ENCODE measurements around the gene CYGB.
A peak's percentile ranks its signal among the peaks of the same experiment; 100 is the strongest.

The CYGB gene

GRCh38 chr17:76500747-76501017 lies 36.8 kb downstream of the CYGB start:
- H3K4me1 Mint-ChIP-seq (ENCODE audit: low read depth): peaks cover 53% of the 10 kb centered on the region
- DNase-seq: no peak
- H3K36me3 Mint-ChIP-seq (ENCODE audit: low read depth): peaks cover 9% of the 10 kb centered on the region
- H3K27ac Mint-ChIP-seq: peak overlapping the region; percentile 69
- no peaks in the 10 kb centered on the region for H3K9me3 Mint-ChIP-seq
- H3K27me3 Mint-ChIP-seq: no peaks in the 10 kb centered on the region
- peak overlapping the region; percentile 92 for H3K4me3 Mint-ChIP-seq

DNA sequence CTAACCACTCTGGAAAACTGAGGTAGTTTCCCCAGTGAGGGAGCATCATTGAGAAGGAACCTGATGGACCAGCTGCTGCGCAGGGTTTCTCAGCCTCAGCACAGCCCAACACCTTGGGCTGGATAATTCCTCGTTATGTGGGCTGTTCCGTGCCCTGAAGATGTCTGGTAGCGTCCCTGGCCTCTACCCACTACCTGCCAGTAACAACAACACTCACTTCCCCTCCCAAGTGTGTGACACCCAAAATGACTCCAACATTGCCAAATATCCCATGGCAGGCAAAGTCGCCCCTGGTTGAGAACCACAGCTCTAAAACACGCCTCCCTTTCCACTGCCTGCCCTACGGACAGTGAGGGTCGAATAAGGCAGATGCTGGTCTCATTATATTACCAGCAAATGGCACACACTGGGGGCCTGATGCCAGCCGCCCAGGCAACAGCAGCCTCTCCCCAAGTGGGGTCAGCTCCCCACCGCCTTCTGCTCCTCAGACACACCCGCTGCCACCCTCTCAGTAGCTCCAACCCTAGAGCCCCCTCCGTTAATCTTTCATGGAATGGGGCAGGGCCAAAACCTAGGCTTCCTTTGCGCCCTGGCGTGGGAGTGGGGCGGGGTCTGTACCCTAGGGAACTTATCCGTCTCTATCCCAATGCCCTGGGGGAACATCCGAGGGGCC lies 37.3 kb downstream of the CYGB start:
- Mint-ChIP-seq H3K4me3 (peak overlapping the region; percentile 92), H3K27ac (peak overlapping the region; percentile 73), H3K36me3 (ENCODE audit: low read depth) (peaks cover 9% of the 10 kb centered on the region), H3K27me3 (no peaks in the 10 kb centered on the region), H3K4me1 (ENCODE audit: low read depth) (peaks cover 54% of the 10 kb centered on the region), H3K9me3 (no peaks in the 10 kb centered on the region)
- no peak for DNase-seq

DNA sequence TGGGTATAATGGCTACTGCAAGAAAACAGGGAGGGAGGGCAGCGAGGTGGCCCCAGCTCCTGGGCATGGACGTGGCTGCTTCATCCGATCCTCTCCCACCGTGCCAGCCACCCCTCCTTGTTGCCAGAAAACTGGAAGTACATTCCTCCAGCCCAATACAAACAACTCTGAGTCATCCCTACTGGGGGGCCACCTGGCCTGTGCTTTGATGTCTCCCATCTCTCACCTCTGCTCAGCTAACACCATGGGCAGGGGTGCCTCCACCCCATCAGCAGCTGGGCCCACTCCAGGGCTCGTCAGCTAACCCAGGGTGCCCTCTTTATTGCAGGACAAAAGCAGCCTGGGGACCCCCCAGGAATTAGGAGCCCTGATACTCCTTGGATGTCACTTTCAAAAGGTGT lies 38.2 kb downstream of the CYGB start:
- no peak for DNase-seq
- Mint-ChIP-seq H3K4me1 (ENCODE audit: low read depth) (peaks cover 60% of the 10 kb centered on the region), H3K27me3 (no peaks in the 10 kb centered on the region), H3K36me3 (ENCODE audit: low read depth) (peaks cover 11% of the 10 kb centered on the region), H3K4me3 (peak overlapping the region; percentile 92), H3K27ac (peak overlapping the region; percentile 66), H3K9me3 (no peaks in the 10 kb centered on the region)

GRCh38 chr17:76498876-76499251 lies 38.6 kb downstream of the CYGB start:
- H3K4me1 Mint-ChIP-seq (ENCODE audit: low read depth): peaks cover 62% of the 10 kb centered on the region

GRCh38 chr17:76497979-76498875 lies 39.3 kb downstream of the CYGB start:
- peaks cover 69% of the 10 kb centered on the region for H3K4me1 Mint-ChIP-seq (ENCODE audit: low read depth)
- H3K27ac Mint-ChIP-seq: peak overlapping the region; percentile 79
- DNase-seq: no peak
- H3K27me3 Mint-ChIP-seq: no peaks in the 10 kb centered on the region
- H3K4me3 Mint-ChIP-seq: no peak overlapping the region
- peaks cover 11% of the 10 kb centered on the region for H3K36me3 Mint-ChIP-seq (ENCODE audit: low read depth)
- H3K9me3 Mint-ChIP-seq: no peaks in the 10 kb centered on the region

More at GRCh38 chr17:76498876-76499251, 38.6 kb downstream of the CYGB start:
- Mint-ChIP-seq H3K27me3 (no peaks in the 10 kb centered on the region), H3K4me3 (peak overlapping the region; percentile 38), H3K9me3 (no peaks in the 10 kb centered on the region), H3K27ac (peak overlapping the region; percentile 40), H3K36me3 (ENCODE audit: low read depth) (peaks cover 11% of the 10 kb centered on the region)
- DNase-seq: no peak

- H3K4me1 Mint-ChIP-seq (ENCODE audit: low read depth): peaks cover 74% of the 10 kb centered on the region
- no peak overlapping the region for H3K4me3 Mint-ChIP-seq
- H3K27me3 Mint-ChIP-seq: no peaks in the 10 kb centered on the region
- peaks cover 11% of the 10 kb centered on the region for H3K36me3 Mint-ChIP-seq (ENCODE audit: low read depth)
- no peak overlapping the region for H3K27ac Mint-ChIP-seq
- no peak for DNase-seq
- H3K9me3 Mint-ChIP-seq: no peaks in the 10 kb centered on the region
Observed at GRCh38 chr17:76497699-76497978, 39.9 kb downstream of the CYGB start.

DNA sequence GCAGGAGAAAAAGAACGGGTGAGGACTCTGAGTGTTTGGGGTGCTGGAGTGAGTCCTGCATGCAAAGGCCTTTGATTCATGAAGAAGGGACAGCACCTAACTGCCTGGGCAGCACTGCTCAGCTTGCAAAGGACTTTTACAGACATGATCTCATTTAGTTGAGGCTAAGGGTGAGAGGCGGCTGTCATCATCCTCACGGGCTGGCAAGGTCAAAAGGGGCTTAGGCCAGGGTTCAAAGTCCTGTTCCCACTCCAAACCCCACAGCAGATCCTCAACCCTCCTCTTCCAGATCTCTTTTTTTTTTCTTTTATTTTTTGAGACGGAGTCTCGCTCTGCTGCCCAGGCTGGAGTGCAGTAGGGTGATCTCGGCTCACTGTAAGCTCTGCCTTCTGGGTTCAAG lies 41.0 kb downstream of the CYGB start:
- H3K27me3 Mint-ChIP-seq: no peaks in the 10 kb centered on the region
- H3K4me3 Mint-ChIP-seq: no peak overlapping the region
- peaks cover 11% of the 10 kb centered on the region for H3K36me3 Mint-ChIP-seq (ENCODE audit: low read depth)
- DNase-seq: no peak
- H3K4me1 Mint-ChIP-seq (ENCODE audit: low read depth): peaks cover 76% of the 10 kb centered on the region
- H3K27ac Mint-ChIP-seq: peak overlapping the region; percentile 11
- H3K9me3 Mint-ChIP-seq: no peaks in the 10 kb centered on the region

DNA sequence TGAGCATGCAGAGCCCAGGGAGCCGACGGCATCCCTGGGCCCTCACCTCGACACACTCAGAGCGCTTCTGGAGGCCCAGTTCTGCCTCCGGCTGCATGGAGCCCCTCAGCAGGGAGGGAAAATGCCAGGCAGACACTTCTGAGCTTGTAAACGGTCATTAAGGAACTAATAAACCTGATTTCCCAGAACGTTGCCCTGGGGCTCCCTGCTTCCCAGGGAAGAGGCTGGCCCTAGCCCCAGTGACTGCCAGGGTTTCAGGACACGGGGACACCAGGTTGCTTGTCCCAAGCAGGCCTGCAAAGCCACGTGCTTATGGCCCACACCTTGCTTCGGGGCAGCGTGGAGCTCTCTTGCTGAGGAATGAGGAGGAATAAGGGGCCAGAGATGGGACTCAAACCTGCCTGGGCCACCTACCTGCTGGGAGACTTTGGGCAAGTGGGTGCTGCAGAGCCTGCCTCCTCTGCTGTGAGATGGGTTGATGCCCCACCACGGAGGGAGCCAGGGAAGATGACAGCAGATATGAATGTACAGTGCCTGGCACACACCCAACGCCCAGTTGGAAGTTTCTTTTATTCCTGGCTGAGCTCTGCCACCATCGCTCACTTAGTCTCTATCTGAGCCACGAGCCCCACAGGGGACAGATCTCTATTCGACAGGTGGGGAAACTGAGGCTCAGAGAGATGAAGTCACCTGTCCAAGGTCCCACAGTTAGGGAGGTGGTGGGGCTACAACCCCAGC lies 41.7 kb downstream of the CYGB start:
- no peaks in the 10 kb centered on the region for H3K27me3 Mint-ChIP-seq
- H3K9me3 Mint-ChIP-seq: no peaks in the 10 kb centered on the region
- DNase-seq: no peak
- no peak overlapping the region for H3K4me3 Mint-ChIP-seq
- H3K36me3 Mint-ChIP-seq (ENCODE audit: low read depth): peaks cover 10% of the 10 kb centered on the region
- no peak overlapping the region for H3K27ac Mint-ChIP-seq
- peaks cover 76% of the 10 kb centered on the region for H3K4me1 Mint-ChIP-seq (ENCODE audit: low read depth)

GRCh38 chr17:76493505-76494167 lies 43.9 kb downstream of the CYGB start:
- Mint-ChIP-seq H3K9me3 (no peaks in the 10 kb centered on the region), H3K4me3 (peak overlapping the region; percentile 65), H3K36me3 (ENCODE audit: low read depth) (peaks cover 7% of the 10 kb centered on the region), H3K27ac (peak overlapping the region; percentile 90), H3K27me3 (no peaks in the 10 kb centered on the region), H3K4me1 (ENCODE audit: low read depth) (peaks cover 61% of the 10 kb centered on the region)
- peak; percentile 52 for DNase-seq

DNA sequence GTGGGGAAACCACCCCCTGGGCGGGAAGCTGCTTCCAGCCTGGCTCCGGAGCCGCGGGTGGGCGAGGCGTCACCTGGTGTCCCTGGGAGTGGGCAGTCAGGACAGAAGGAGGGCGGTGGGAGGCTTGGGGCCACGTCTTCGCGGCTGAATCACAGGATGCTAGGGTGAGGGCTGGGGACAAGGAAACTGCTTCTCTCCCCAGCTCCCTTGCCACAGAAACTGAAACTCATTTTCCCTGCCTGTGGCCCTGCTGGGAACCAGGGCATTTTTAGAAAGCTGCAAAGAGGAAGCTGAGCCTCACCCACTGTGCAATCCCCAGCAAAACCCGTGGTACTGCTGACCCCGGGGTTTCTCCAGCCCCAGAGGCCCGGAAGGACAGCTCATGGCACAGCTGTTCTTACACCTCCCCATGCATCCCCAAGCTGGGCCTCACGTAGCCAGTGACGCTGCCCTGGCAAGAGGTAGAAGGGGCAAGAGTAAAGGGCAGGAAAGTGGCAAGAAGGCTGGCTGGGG lies 44.5 kb downstream of the CYGB start:
- H3K4me1 Mint-ChIP-seq (ENCODE audit: low read depth): peaks cover 56% of the 10 kb centered on the region
- DNase-seq: peak; percentile 63
- H3K9me3 Mint-ChIP-seq: no peaks in the 10 kb centered on the region
- no peaks in the 10 kb centered on the region for H3K27me3 Mint-ChIP-seq
- H3K36me3 Mint-ChIP-seq (ENCODE audit: low read depth): peaks cover 7% of the 10 kb centered on the region
- peak overlapping the region; percentile 65 for H3K4me3 Mint-ChIP-seq
- H3K27ac Mint-ChIP-seq: peak overlapping the region; percentile 90

DNA sequence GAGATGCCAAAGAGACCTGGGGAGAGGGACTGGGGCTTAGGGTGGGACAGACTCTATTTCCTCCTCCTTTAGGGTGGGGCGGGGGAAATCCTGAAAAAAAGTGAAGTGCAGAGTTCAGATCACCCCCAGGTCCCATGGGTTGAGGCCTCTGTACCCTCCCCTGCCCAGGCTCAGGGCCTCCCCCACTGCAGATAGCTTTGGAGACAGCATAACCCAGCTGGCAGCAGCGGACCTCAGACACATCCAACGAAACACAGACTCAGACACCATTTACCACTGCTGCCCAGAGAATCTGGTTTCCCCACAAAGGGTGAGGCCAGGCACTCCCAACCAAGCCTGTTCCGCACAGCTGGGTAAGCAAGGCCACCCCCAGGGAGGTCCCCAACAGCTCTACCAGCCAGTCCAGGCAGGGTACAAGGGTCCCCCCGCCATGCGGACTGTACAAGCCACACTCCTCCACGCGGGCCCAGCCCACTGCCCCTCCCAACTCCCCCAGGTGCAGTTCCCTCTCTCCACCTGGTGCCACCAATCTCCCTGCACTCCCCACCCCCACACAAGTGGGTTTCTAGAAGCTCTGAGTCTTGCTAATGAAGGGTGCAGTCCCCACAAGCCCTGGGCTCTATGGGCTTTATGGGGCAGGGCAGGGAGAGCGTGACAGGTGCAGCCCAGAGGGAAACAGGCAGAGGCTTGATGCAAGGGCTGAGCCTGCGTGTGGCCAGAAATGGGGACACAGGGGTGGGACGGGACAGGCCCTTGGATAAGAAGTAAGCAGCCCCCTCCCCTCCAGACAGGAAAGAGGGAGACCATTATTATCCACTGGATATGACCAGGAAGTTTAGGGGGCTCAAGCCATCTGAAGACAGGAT lies 45.2 kb downstream of the CYGB start:
- Mint-ChIP-seq H3K9me3 (no peaks in the 10 kb centered on the region), H3K4me3 (peak overlapping the region; percentile 65), H3K27me3 (no peaks in the 10 kb centered on the region), H3K4me1 (ENCODE audit: low read depth) (peaks cover 50% of the 10 kb centered on the region), H3K36me3 (ENCODE audit: low read depth) (peaks cover 11% of the 10 kb centered on the region), H3K27ac (peak overlapping the region; percentile 90)
- peak; percentile 47 for DNase-seq

GRCh38 chr17:76491271-76492122 lies 46.0 kb downstream of the CYGB start:
- Mint-ChIP-seq H3K4me1 (ENCODE audit: low read depth) (peaks cover 44% of the 10 kb centered on the region), H3K9me3 (no peaks in the 10 kb centered on the region), H3K27me3 (no peaks in the 10 kb centered on the region), H3K4me3 (no peak overlapping the region), H3K27ac (peak overlapping the region; percentile 90), H3K36me3 (ENCODE audit: low read depth) (peaks cover 12% of the 10 kb centered on the region)
- no peak for DNase-seq

GRCh38 chr17:76490112-76490710 lies 47.3 kb downstream of the CYGB start:
- Mint-ChIP-seq H3K27me3 (no peaks in the 10 kb centered on the region), H3K4me1 (ENCODE audit: low read depth) (peaks cover 41% of the 10 kb centered on the region), H3K9me3 (no peaks in the 10 kb centered on the region), H3K4me3 (no peak overlapping the region), H3K36me3 (ENCODE audit: low read depth) (peaks cover 13% of the 10 kb centered on the region), H3K27ac (peak overlapping the region; percentile 71)
- no peak for DNase-seq

Measured in activated T-cell treated with anti-CD3 and anti-CD28 coated beads, Interleukin-2, amount 50 U/mL, for 24 hours (primary cell).